Measurements from ENCODE around the gene STARD7.
"Not testable (repeated sequence)": the region's sequence is repeated elsewhere in the genome, so short reads cannot be mapped to it uniquely, and the experiment has no call there.

The STARD7 gene

GRCh38 chr2:96151595-96152303, 56.9 kb downstream of the STARD7 start:
- H3K27ac ChIP-seq: no peak overlapping the region
- no peak for DNase-seq (ENCODE audit: low read depth, low spot score)

- no peak for DNase-seq (ENCODE audit: low read depth, low spot score)
- H3K27ac ChIP-seq: no peak overlapping the region
Observed at GRCh38 chr2:96150791-96151594, 57.6 kb downstream of the STARD7 start.

GRCh38 chr2:96150007-96150640, 58.5 kb downstream of the STARD7 start:
- no peak overlapping the region for H3K27ac ChIP-seq
- no peak for DNase-seq (ENCODE audit: low read depth, low spot score)

GRCh38 chr2:96148410-96149217, 60.0 kb downstream of the STARD7 start:
- peak; percentile 41 for DNase-seq (ENCODE audit: low read depth, low spot score)
- H3K27ac ChIP-seq: no peak overlapping the region

- H3K27ac ChIP-seq: no peak overlapping the region
- no peak for DNase-seq (ENCODE audit: low read depth, low spot score)
Observed at GRCh38 chr2:96147593-96148201, 60.9 kb downstream of the STARD7 start.

- H3K27ac ChIP-seq: peak overlapping the region; percentile 21
- no peak for DNase-seq (ENCODE audit: low read depth, low spot score)
Observed at GRCh38 chr2:96146881-96147592, 61.6 kb downstream of the STARD7 start.

GRCh38 chr2:96146153-96146880, 62.3 kb downstream of the STARD7 start:
- DNase-seq (ENCODE audit: low read depth, low spot score): no peak
- H3K27ac ChIP-seq: peak overlapping the region; percentile 21

GRCh38 chr2:96145848-96146152, 62.8 kb downstream of the STARD7 start:
- DNase-seq (ENCODE audit: low read depth, low spot score): no peak
- no peak overlapping the region for H3K27ac ChIP-seq

- no peak for DNase-seq (ENCODE audit: low read depth, low spot score)
- H3K27ac ChIP-seq: peak within 1 kb of the TSS; percentile 21
Observed at GRCh38 chr2:96145036-96145847, 63.4 kb downstream of the STARD7 start, which contains the start of gene DUSP2. Gene DUSP2 (minus strand): TSS chr2:96145440. CDS start chr2:96145354, 86 bp downstream.

- no peak for DNase-seq (ENCODE audit: low read depth, low spot score)
- H3K27ac ChIP-seq: no peak overlapping the region
Observed at GRCh38 chr2:96144481-96145035, 64.1 kb downstream of the STARD7 start.

- DNase-seq (ENCODE audit: low read depth, low spot score): no peak
- H3K27ac ChIP-seq: no peak overlapping the region
Observed at GRCh38 chr2:96143848-96144480, 64.7 kb downstream of the STARD7 start.

GRCh38 chr2:96143231-96143847, 65.3 kb downstream of the STARD7 start:
- no peak overlapping the region for H3K27ac ChIP-seq
- no peak for DNase-seq (ENCODE audit: low read depth, low spot score)

GRCh38 chr2:96142217-96143113, 66.2 kb downstream of the STARD7 start:
- no peak for DNase-seq (ENCODE audit: low read depth, low spot score)
- no peak overlapping the region for H3K27ac ChIP-seq

GRCh38 chr2:96141624-96141967, 67.0 kb downstream of the STARD7 start:
- not testable (repeated sequence) for DNase-seq (ENCODE audit: low read depth, low spot score); H3K27ac ChIP-seq

- DNase-seq (ENCODE audit: low read depth, low spot score): no peak
Observed at GRCh38 chr2:96140941-96141623, 67.5 kb downstream of the STARD7 start.

More at GRCh38 chr2:96140941-96141623, 67.5 kb downstream of the STARD7 start:
- H3K27ac ChIP-seq: no peak overlapping the region
